AG10803 (cell line): Measurements from ENCODE around the gene CYP39A1.

Source experiments
- DNase-seq: peaks from one replicate; pipeline ENCODE4 v3.0.0; 2010; ENCODE audit warnings: low read depth
- H3K4me3 ChIP-seq: 2 replicates; pipeline ENCODE4 v1.5.1; 2011; ENCODE audit warnings: mild to moderate bottlenecking, low read length, control low read depth
- CTCF ChIP-seq: conservative IDR thresholded peaks from 2 replicates; pipeline ENCODE4 v1.5.1; 2011; ENCODE audit warnings: mild to moderate bottlenecking, low read length, control low read depth, inconsistent platforms

The CYP39A1 gene

GRCh38 chr6:46555129-46555528 is 97.5 kb downstream of the CYP39A1 start:
- H3K4me3 ChIP-seq = no peak overlapping the region
- no peak for DNase-seq
- no peak for TF ChIP-seq CTCF

GRCh38 chr6:46549155-46549554 is 103.5 kb downstream of the CYP39A1 start:
- no peak for TF ChIP-seq CTCF
- H3K4me3 ChIP-seq = no peak overlapping the region
- no peak for DNase-seq

DNA sequence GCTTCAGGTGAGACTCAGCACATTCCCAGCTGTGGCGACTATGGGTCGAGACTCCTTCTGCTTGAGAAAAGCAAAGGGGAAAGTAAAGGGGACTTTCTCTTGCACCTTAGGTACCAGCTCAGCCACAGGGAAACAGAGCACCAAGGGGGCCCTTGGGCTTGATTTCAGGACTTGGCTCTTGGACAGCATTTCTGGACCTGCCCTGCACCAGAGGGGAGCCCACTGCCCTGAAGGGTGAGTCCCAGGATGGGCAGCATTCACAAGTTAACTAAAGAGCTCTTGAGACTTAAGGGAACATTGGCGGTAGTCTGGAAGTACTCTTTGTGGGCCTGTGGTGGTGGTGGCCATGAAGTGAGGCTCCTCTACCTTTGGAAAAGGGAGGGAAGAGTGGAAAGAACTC is 111.1 kb downstream of the CYP39A1 start:
- no peak for DNase-seq
- no peak for TF ChIP-seq CTCF
- H3K4me3 ChIP-seq = no peak overlapping the region

GRCh38 chr6:46539866-46540265 is 112.8 kb downstream of the CYP39A1 start:
- H3K4me3 ChIP-seq = no peak overlapping the region
- DNase-seq = no peak
- TF ChIP-seq CTCF = no peak

DNA sequence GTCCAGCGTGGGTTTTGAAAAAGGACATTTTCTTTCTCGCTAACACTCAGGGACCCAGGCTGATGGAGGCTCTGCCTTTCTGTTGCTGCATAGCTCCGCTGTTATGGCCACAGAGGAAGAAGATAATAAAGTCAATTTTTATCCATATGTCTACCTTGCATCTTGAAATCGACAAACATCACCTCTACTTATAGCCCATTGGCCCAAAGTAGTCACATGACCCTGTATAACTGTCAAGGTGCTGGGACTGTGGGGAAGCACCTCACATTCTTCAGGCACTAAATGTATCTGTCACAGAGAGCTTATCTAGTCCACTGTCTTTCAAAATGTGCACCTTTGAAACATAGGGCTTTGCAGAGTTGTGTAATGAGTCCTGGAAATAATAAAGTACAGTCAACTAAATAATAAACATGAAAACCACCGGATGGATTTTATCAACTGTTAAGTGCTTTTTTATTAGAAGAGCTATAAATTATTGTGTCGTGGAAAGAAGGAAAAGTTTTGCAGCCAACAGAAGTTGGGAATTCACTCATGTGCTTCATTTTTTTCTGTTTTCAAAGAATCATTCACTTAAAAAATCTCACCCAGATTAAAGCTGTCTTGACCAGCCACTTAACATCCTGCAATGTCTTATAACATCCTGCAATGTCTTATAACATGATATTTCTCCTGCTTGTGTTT is 113.7 kb downstream of the CYP39A1 start:
- no peak overlapping the region for H3K4me3 ChIP-seq
- DNase-seq = no peak
- TF ChIP-seq CTCF = no peak

DNA sequence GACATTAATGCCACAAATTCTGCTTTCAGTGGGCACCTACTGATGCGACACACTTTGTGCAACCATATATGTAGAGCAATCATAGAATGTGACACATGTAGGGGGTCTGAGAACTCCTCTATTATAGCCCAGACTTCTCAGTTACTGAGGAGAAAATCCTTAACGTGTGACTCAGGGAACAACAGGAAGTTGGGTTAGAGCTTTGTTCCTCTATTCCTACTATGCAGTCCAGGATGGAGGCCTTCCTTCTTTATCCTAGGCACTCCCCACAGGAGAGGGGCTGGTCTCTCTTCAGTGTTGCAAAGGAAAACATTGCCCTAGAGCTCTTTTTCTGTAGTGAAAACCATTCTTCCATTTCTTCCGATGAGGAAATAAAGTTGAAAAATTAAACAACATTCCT is 121.7 kb downstream of the CYP39A1 start:
- H3K4me3 ChIP-seq = no peak overlapping the region
- TF ChIP-seq CTCF = no peak
- no peak for DNase-seq

DNA sequence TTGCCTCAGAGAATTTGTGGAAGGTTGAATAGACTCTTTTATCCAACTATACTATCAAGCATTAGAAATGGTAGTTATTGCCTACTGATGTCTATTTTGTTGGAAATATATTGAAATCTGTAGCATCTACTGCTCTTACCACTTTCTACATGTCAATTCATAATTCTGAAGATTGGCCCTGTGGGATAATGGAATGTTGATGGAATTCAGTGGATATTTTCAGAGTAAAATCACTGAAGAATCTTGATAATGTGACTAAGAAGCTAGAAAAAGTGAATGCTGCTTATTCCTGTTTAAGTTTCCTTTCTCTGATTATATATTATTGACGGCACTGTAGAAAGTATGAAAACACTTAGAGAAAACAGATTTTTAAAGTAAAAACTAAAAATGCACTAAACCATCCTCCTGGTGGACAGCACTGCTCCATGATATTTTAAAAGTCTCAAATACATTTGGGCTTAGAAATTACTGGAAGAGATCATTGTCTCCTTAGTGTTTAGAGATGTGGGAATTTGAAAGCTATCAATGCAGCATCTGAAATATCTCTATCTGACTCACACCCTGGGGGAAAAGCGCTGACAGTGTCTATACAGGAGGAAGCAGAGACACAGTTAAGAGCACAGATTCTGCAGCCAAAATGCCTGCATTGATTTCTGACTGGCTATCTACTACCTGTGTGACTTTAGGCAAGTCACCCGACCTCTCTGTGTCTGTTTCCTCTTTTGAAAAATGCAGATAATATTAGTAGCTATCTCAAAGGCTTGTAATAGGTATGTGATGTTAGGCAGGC is 123.5 kb downstream of the CYP39A1 start:
- no peak overlapping the region for H3K4me3 ChIP-seq
- no peak for TF ChIP-seq CTCF
- no peak for DNase-seq
